Endothelial cell (in vitro differentiated cells): Measurements from ENCODE around the gene AKR1C3. TPM values are rescaled to one million over a fixed set of nuclear protein-coding genes. Genes with fewer than 3 reads are reported as not detected.
"Not testable (repeated sequence)": the region's sequence is repeated elsewhere in the genome, so short reads cannot be mapped to it uniquely, and the experiment has no call there.

ENCODE experiments used
- DNase-seq: peaks from one replicate; pipeline ENCODE4 v3.0.0; 2021; ENCODE audit warnings: low spot score
- H3K27ac Mint-ChIP-seq: one replicate; pipeline ENCODE4 v1.8.0; 2021; ENCODE audit warnings: mixed read lengths, inconsistent platforms; ENCODE audit not compliant: unreplicated experiment
- H3K27me3 Mint-ChIP-seq: one replicate; pipeline ENCODE4 v1.8.0; 2021; ENCODE audit warnings: mild to moderate bottlenecking, moderate library complexity, mixed read lengths, inconsistent platforms; ENCODE audit not compliant: unreplicated experiment
- H3K36me3 Mint-ChIP-seq: one replicate; pipeline ENCODE4 v1.8.0; 2021; ENCODE audit warnings: mild to moderate bottlenecking, low read depth, mixed read lengths, inconsistent platforms; ENCODE audit not compliant: unreplicated experiment
- H3K4me1 Mint-ChIP-seq: one replicate; pipeline ENCODE4 v1.8.0; 2021; ENCODE audit warnings: mild to moderate bottlenecking, mixed read lengths, inconsistent platforms; ENCODE audit not compliant: unreplicated experiment
- H3K4me3 Mint-ChIP-seq: one replicate; pipeline ENCODE4 v1.8.0; 2021; ENCODE audit warnings: mild to moderate bottlenecking, mixed read lengths, inconsistent platforms; ENCODE audit not compliant: unreplicated experiment
- H3K9me3 Mint-ChIP-seq: one replicate; pipeline ENCODE4 v1.8.0; 2021; ENCODE audit warnings: mixed read lengths, inconsistent platforms; ENCODE audit not compliant: unreplicated experiment
- CTCF ChIP-seq: fragments of 200-600 bp; sonication (generic); IDR thresholded peaks from one replicate; pipeline ENCODE4 v1.5.0; 2021; ENCODE audit warnings: antibody characterized with exemption; ENCODE audit not compliant: unreplicated experiment
- total RNA-seq: library from RNA; stranded (reverse); fragmentation: NEBNext Ultra II Directional; extraction: Animal tissue kit (Norgen Biotek cat#: 25700); gene quantifications from one replicate; pipeline ENCODE4 v1.2.1, GENCODE V29; 2021; ENCODE audit not compliant: unreplicated experiment

AKR1C3 gene
- total RNA-seq, 1 donor from 2014 or later: 2.8 TPM

GRCh38 chr10:5116621-5117020, 22.4 kb downstream of the AKR1C3 start:
- Mint-ChIP-seq H3K9me3 (no peaks in the 10 kb centered on the region), H3K4me1 (no peaks in the 10 kb centered on the region), H3K36me3 (no peaks in the 10 kb centered on the region), H3K27me3 (no peaks in the 10 kb centered on the region), H3K27ac (no peak overlapping the region), H3K4me3 (no peak overlapping the region)
- TF ChIP-seq CTCF: no peak
- no peak for DNase-seq

- Mint-ChIP-seq H3K4me1 (no peaks in the 10 kb centered on the region), H3K9me3 (no peaks in the 10 kb centered on the region)
Measured at GRCh38 chr10:5117026-5117425, 22.8 kb downstream of the AKR1C3 start.

DNA sequence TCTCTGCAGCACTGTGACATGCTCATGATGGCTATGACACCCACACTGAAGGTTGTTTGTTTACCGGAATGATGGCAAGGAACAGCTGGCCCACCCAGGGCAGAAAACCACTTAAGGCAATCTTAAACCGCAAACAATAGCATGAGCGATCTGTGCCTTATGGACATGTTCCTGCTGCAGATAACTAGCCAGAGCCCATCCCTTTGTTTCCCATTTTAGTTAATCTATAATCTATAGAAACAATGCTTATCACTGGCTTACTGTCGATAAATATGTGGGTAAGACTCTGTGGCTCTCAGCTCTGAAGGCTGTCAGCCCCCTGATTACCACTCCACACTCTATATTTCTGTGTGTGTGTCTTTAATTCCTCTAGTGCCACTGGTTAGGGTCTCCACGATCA, 25.8 kb downstream of the AKR1C3 start:
- not testable (repeated sequence) for H3K9me3 Mint-ChIP-seq, H3K4me1 Mint-ChIP-seq, H3K27me3 Mint-ChIP-seq, H3K36me3 Mint-ChIP-seq, H3K27ac Mint-ChIP-seq, DNase-seq, H3K4me3 Mint-ChIP-seq

More at GRCh38 chr10:5117026-5117425, 22.8 kb downstream of the AKR1C3 start:
- DNase-seq: no peak
- Mint-ChIP-seq H3K27ac (no peak overlapping the region), H3K4me3 (no peak overlapping the region), H3K27me3 (no peaks in the 10 kb centered on the region), H3K36me3 (no peaks in the 10 kb centered on the region)
- no peak for TF ChIP-seq CTCF

DNA sequence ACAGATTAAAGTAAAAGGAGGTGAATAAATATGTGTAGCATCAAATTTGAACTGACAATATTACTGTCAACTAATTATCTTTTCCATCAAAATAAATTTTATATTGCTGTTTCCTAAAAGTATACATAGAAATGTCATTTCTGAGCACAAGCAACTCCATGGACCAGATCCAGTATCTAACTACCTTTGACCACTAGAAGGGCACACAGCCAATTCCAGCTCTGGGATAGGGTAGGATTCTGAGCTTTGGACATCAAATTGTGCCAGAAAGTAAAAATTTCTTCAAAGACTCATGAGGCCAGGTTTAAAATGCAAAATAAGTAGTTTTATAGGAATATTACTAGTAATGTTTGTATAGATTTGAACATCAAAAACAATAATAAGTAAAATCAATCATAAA, 29.7 kb downstream of the AKR1C3 start:
- H3K9me3 Mint-ChIP-seq: no peaks in the 10 kb centered on the region
- no peak for TF ChIP-seq CTCF
- no peak overlapping the region for H3K4me3 Mint-ChIP-seq
- DNase-seq: no peak
- H3K4me1 Mint-ChIP-seq: no peaks in the 10 kb centered on the region
- H3K27me3 Mint-ChIP-seq: no peaks in the 10 kb centered on the region
- H3K27ac Mint-ChIP-seq: no peak overlapping the region
- H3K36me3 Mint-ChIP-seq: no peaks in the 10 kb centered on the region

- no peak overlapping the region for H3K27ac Mint-ChIP-seq
- no peak overlapping the region for H3K4me3 Mint-ChIP-seq
- no peaks in the 10 kb centered on the region for H3K27me3 Mint-ChIP-seq
- no peaks in the 10 kb centered on the region for H3K9me3 Mint-ChIP-seq
- no peaks in the 10 kb centered on the region for H3K36me3 Mint-ChIP-seq
- DNase-seq: no peak
- H3K4me1 Mint-ChIP-seq: no peaks in the 10 kb centered on the region
- TF ChIP-seq CTCF: no peak
Measured at GRCh38 chr10:5125315-5126044, 31.3 kb downstream of the AKR1C3 start.
